CD4-positive, alpha-beta T cell treated with Interleukin-2 at 100 ng/mL for 4 hours (primary cell): ENCODE measurements around the gene STAB2.
"Not testable (repeated sequence)": the region's sequence is repeated elsewhere in the genome, so short reads cannot be mapped to it uniquely, and the experiment has no call there.

Experiments
- DNase-seq: peaks from one replicate; pipeline ENCODE4 v3.0.0-alpha.2; 2020; ENCODE audit warnings: low spot score

The STAB2 gene

DNA sequence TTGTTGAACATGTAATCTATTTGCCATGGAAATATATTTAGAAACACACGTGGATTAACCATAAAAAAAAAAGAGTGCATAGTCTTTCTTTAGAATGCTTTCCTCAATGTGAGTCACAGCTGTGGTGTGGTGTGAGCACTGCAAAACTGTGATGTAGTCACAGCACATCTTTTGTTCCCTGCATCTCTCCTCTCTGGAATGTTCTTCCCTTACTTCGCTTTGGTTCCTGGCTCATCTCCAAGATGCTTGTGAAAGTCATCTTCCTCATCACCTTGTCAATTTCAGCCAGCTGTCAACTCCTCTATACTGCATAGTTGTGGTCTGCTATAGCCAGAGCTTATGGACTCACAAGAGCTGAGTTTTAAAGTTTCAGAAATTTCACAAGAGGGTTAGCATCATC lies 60.2 kb downstream of the STAB2 start:
- no peak for DNase-seq

DNA sequence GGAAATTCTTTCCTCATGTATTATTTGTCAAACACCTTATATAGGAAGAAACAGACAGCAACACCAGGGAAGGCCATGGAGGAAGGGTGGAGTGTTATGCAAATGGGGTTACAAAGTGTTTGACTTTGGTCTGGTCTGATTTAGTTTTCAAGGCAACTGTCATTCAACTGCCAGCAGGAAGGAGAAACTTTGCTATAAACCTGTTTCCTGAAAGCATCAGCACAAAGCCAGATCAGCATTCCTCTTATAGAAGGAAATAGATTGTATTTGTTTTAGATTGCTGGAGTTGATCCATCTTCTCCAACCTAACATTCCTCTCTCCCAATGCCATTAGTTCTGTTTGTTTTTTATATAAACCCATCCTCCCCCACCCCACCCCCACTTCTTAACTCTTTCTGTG lies 65.7 kb downstream of the STAB2 start:
- no peak for DNase-seq

DNA sequence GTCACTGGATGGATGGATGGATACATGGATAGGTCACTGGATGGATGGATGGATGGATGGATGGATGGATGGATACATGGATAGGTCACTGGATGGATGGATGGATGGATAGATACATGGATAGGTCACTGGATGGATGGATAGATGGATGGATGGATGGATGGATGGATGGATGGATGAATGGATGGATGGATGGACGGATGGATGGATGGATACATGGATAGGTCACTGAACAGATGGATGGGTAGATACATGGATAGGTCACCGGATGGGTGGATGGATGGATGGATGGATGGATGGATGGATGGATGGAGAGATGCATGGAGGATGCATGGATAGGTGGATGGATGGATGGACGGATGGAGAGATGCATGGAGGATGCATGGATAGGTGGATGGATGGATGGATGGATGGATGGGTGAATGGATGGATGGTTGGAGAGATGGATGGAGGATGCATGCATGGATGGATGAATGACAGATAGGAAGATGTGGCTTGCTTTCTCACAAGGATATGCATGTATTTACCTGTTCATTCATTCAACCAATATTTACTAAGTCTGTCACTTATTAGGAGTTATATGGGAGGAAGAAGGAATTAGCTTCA lies 66.6 kb downstream of the STAB2 start:
- not testable (repeated sequence) for DNase-seq

DNA sequence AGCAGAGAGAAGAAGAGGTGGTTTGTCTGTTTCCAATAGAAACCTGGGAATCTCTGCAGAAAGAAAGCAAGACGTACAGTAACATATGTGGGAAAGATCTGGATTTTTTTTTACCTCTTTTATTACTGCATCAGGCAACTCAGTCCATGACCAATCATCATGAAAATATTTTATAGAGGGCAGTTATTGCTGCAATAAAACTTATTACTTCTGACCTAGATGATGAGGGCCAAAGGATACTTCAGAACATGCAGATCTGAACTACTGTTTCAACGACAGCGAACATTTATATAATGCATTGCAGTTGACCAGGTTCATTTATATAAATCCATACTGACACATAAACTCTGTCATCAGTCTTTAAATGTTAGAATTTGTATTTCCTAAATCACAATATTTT lies 67.7 kb downstream of the STAB2 start:
- DNase-seq, result no peak

DNA sequence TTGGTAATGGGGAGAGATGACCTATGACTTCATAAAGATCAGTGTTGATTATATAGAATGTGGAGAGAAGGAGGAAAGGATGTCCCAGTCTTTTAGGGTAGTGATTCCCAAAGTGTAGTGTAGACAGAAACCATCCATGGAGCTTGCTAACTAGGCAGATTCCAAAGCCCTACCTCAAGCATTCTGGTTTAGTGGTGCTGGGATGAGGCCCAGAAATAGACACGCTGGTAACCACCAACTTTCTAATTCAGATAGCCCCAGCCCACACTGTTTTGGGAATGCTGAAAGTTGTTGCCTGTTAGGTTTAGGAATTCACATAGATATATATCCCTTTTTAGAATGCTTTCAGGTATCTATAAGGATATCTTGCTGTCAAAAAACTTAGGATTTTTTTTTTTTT lies 69.2 kb downstream of the STAB2 start:
- DNase-seq, result no peak

DNA sequence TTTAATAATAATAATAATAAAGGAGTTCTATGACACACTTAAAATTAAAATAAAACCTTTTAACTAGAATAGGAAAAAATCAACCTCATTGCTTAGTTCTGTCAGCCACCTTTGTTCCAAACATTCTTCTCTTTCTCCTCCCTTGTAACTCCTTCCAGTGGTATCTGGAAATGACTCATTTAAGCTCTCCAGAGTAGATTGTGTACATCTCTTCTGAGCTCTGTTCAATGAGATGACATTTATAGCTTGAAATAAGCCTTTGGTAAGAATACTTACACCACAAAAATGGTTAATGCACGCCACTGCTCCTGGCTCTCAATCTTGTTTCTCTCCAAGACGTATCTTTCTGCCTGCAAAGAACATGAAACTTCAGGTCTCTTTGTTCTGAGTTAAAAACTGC lies 70.3 kb downstream of the STAB2 start:
- no peak for DNase-seq

DNA sequence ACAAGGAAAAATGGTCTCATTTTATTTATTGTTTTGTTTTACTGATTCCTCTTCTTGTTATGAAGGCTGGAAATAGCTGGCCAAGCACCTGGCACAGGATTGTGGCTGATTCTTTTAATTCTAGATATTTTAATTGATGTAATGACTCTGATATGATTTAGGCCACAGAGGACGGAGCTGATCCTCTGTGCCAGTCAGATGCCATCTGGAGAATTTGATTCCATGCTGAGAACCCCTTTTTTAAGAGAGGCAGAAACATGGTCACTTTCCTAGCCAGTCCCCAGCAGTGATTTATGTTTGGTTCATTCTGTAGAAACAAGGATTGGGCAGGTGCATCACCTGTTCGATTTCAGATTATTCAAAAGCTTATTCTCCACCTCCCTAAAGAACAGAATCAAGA lies 77.6 kb downstream of the STAB2 start:
- no peak for DNase-seq

DNA sequence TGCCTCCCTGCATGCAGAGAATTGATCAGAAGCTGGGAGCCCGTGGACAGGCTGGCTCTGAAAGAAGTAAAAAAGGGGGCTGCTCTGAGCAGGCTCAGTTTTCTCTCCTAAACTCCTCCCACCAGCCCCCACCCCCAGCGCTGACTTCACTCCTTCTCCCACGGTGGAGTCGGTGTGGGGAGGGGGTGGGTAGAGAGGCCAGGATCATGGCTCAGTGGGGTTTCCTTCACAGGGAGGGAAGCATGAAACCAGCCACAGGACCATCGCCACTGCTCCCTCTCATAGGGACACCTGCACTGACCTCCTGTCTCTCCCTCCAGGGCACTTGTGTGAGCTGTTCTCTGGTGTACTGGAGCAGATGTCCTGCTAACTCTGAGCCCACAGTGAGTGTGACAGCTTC lies 78.9 kb downstream of the STAB2 start:
- no peak for DNase-seq

DNA sequence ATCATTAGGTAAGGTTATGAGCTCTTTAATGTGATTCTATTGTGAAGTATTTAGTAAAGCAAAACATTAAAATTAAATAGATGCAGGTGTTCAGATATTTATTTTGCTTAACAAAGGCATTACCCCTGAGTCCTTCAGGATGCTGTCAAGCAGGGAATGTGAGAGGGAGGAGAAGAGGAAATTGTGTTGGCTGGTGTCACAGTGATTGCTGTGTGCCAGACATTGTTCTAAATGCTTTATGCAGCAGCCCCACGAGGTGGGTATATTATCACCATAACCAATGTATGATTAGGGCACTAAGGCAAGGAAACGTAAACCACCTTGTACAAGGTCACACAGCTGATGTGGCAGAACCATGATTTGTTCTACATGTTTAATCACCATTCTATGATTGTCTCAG lies 80.1 kb downstream of the STAB2 start:
- DNase-seq, result no peak

DNA sequence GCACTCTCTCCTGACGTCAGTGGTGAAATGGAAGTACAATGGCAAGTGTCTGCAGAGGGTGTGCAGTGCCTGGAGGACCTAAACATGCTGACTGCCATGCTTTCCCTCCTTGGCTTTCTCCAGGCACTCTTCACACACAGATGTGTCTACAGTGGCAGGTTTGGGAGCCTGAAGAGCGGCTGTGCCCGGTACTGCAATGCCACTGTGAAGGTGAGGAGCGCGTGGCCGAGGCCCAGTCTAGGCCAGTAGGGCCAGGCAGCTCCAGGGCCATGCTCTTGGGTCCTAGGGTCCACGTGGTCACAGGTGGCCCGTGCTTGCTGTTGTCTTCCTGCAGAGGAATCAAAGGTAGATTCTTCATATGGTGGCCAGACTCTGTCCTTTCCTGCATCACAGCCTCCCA lies 81.4 kb downstream of the STAB2 start:
- no peak for DNase-seq

DNA sequence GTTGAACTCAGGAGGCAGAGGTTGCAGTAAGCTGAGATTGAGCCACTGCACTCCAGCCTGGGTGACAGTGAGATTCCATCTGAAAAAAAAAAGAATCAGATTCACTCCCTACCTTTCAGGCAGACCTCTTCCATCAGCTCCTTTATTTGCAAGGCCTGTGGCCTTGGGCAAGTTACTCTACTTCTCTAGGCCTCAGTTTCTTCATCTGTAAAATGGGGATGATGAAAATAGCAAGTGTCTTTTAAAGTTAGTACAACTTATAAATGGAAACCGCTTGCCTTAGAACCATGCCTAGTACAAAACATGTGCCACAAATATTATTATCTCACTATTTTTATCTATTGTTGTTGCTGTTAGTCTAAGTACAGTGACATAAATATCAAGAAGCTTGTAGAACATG lies 84.3 kb downstream of the STAB2 start:
- no peak for DNase-seq

DNA sequence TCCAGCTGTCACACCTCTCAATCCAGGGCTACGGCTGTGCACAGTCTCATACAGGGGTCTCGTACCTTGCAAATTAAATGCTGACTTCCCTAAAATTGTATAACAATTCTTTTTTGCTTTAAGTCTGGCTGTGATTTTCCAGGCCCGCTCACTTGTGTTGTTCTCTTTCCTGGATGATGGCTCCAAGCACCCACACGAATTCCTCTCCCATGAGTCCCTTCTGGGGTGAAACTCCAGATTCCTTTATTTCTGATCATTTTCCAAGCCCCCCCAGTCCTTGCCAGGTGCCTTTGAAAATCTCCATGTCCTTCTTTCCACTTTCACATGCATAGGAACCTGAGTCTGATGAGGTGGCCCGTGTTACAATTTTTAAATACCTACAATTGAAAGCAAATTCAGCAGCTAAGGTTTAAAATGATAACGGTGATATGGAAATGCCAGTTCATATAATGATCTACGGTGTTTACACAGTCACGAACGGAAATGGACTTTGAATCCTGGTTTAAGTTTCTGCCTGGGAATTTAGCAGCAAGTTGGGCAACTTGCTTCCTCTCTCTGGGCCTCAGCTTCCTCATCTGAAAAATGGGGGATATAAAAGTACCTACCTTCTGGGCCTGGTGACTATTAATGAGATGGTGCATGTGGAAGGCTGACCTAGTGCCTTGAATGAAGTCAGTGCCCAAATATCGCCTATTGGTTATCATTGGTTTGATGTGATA lies 85.5 kb downstream of the STAB2 start:
- no peak for DNase-seq

DNA sequence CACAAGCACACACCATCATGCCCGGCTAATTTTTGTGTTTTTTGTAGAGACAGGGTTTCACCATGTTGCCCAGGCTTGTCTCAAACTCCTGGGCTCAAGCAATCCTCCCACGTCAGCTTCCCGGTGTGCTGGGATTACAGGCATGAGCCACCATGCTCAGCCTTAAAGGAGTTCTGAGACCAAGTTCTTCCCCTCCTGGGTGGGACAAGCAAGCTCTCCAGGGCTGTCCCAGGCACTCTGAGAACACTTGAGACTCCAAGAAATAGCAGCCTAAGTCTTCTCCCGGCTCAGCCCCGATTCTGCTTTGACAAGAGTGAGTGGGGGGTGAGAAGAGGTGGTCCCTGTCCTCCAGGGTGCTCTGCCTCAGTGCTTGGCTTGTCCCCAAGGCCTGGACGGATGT lies 86.4 kb downstream of the STAB2 start:
- DNase-seq, result no peak

DNA sequence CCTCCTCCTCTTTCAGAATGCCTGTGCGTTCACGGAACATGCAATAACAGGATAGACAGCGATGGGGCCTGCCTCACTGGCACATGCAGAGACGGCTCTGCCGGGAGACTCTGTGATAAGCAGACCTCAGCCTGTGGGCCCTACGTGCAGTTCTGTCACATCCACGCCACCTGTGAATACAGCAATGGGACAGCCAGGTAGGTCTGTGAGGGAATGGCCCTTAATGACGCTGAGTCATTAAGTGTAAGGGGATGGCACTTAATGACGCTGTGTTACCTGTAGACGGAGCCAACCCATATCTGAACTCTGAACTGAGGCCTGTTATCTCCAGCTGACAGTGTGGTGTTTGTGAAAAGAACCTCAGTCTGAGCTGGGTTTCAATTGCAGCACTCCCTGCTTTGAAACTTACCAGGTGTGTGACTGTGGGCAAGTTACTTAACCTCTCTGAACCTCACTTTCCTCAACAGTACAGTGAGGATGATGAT lies 86.9 kb downstream of the STAB2 start:
- no peak for DNase-seq

DNA sequence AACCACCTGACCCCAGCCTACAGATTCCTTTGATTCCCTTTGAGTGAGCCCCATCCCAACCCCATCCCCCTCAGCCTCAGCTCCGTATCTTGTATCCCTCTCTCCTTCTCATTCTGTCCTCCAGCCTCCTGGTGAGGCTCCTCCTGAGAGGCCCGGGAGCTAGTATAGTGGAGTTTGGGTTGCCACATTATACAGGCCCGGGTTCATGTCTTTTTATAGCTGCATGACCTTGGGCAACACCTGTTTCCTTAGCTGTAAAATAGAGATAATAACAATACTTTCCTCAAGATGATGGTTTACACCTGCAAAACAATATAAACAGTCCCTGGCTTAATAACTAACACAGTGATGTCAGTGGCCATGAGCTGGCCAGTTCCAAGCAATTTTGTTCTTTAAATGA lies 89.8 kb downstream of the STAB2 start:
- no peak for DNase-seq

DNA sequence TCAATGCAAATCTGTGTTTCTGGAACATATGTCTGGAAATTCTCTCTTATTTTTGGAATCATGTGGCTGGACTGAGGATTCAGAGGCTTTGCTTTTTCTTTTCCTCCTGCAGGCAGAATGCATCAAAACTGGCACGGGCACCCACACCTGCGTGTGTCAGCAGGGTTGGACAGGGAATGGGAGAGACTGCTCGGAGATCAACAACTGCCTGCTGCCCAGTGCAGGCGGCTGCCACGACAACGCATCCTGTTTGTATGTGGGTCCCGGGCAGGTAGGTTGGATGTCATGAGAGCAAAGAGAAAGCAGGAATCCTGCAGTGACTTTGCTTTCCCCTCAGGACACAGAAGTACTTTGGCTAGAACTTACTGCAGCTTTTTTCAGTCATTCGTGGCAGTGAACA lies 90.3 kb downstream of the STAB2 start:
- no peak for DNase-seq

DNA sequence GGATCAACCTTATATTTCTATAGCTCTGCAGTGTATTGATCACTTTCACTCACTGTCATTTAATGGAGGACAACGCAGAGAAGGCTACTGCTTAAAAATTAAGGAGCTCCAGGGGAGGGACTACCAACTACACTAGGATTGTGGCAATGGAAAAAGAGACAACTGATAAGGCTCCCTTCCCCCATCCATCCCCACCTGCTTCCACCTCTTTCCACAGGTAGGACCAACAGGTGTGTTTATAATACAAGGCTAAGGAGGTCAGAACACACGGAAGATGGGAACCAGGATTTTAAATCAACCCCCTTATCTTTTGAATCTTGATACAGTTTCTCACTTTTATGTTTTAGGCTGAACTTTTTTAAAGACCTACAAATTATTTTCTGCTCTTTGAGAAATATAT lies 90.8 kb downstream of the STAB2 start:
- no peak for DNase-seq

DNA sequence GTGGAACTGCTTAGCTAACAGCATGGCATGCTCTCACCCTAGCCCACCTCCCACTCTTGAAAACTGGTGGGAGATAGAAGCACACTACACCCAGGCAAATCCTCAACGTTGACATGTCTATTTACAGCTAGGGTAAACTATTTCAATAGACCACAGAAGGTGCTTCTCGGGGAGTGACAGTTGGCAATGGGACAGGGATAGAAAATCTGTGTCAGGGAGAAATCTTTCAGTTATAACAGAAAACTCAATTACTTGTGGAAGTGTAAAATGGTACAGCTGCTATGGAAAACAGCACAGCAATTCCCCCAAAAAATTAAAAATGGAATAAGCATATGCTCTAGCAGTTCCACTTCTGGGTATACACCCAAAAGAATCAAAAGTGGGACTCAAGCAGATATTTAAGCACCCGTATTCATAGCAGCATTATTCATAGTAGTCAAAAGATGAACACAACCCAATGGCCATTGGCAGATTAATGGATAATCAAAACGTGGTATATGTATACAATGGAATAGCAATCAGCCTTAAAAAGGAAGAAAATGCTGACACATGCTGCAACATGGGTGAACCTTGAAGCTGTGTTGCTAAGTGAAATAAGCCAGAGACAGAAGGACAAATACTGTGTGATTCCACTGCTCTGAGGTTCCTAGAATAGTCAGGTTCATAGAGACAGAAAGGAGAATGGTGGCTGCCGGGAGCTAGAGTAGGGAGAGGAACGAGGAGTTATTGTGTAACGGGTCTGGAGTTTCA lies 92.5 kb downstream of the STAB2 start:
- no peak for DNase-seq

DNA sequence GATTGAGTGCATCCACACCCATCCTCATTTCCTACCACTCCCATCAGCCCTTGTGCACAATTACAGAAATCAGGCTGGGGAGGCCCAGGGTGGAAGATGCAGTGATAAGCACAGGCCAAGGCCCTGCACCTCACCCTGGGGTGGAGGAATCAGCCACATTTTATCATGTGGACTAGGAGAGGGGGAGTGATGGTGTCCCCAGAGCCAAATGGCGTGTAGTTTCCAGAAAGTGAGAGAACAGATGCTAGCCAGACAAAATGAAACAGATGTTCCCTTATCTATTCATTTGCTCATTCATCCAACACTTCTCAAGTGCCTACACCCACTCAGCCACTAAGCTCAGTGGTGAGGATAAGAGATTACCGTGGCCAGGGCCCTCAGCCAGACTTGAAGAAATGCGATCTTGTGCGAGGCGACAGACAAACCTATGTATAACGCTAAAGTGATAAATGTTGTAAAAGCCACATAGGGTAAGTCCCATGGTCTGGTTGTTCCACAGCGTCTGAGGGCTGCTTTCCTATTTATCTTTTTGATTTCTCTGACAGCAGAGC lies 93.6 kb downstream of the STAB2 start:
- no peak for DNase-seq

DNA sequence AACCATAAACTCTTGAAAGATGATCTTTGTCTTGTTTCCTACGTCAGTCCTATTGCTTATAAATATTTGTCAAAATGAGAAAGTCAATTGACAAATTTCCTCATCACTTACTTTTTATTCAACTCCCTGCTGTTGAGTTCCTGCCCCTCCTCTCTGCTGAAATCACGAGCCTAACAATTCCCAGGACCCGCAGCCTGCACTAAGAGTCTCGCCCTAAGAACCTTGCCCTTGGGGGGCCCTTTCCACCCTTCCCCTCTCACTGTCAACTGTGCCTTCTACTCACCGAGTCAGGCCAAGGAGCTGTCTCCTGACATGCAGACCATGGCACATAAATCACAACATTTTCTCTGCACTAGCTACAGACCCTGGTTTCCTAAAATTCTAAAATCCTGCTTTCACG lies 99.0 kb downstream of the STAB2 start:
- no peak for DNase-seq

DNA sequence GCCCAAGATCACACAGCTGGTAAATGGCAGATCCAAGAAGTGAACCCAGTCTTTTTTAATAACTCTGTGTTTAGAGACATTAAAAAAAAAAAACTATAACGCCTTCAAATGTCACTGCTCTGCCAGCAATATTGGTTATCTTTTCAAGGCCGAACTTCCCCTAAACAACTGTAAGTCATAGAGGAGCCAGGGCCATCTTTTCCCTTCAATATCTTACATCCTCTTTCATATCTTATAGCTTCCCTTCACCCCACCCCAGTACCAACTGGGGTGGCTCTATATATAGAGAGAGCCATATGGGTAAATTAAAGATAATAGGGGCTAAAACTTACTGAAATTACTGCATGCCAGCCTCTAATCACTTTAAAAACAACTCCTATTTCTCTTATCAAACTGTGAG lies 100.2 kb downstream of the STAB2 start:
- DNase-seq, result no peak

DNA sequence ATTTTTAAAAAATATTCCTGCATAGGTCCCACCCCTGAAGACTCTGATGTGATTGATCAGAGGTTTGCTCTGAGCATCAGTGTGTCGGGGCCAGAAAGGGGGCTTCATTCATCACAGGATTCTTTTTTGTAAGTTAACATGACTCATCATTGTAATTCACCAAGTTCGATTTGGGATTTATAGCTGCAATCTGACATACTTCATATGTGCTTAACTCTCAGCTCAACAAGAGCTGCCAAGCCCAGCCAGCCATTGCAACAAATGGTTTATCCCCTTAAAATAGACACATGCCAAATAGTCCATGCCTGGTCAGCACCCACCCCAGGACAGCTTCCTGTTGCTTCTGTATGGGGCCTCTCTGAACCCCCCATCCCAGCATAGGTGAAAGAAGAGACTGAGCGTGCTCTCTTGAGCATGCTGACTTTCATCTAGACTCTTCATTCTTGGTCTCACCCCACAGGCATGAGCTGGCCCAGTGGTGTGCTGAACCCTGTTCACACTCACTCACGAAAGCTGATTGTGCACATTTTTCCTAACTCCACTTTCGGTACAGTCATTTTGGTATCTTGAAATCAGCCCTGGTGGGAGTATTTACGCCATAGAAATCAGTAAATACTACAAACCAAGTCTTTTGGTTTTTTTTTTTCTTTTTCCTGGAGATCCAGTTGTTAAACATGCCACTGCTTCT lies 101.4 kb downstream of the STAB2 start:
- DNase-seq, result no peak

DNA sequence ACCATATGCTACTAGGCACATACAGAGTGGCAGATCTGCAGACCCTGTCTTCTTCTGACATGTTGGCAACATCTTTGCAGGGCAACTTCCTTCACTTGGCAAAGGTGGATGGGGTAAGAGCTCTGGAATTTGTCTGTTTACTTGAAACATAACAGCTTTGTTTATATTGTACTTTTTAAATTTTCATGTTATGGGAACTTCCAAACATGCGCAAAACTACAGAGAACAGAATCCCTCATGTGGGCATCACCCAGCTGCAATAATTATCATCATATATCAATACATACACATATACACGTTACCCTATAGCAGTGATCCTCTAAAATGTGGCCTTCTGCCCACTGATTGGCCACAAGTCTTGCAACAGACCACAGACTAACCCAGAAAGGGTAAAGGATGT lies 103.4 kb downstream of the STAB2 start:
- no peak for DNase-seq
